ENCODE data around the gene SLC10A6. TPM values are rescaled to one million over a fixed set of nuclear protein-coding genes. Genes with fewer than 3 reads are reported as not detected.

Gene SLC10A6
- total and polyA plus RNA-seq, 2 donors (not counting 3 experiments of a cell fraction or from before 2014, with no cell fraction given): 0.04 TPM; not detected in 1

DNA sequence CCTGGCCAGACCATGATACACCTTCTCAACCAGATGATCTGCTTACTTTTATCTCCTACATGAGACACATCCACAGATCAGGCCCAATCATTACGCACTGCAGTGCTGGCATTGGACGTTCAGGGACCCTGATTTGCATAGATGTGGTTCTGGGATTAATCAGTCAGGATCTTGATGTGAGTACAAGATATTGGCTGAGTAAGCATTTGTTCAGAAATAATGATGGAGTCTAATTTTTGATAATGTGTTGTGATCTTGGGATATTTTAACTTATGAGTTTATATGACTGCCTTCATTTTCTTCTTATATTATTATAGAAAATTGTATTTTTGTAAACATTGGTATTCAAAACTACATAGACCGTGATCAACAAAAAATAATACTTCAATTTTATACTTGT is 39.4 kb downstream of the SLC10A6 start:
- DNase-seq (ENCODE audit: low read depth, low spot score) (no peak), FAIRE-seq (peak; percentile 31)
- no peaks in the 10 kb centered on the region for H3K36me3 ChIP-seq (ENCODE audit: control insufficient read depth in 2 of 2, extremely low read depth in 1 of 2, insufficient read depth in 2 of 2, low read length in 2 of 2)
- no TSS peak for BruUV-seq (replicated peaks)
- H3K4me2 ChIP-seq (ENCODE audit: insufficient read depth, low read length): no peak overlapping the region
- CTCF ChIA-PET: no interaction called here
- TF ChIP-seq JUN (IDR thresholded peaks at IDR 0.05; ENCODE audit: borderline replicate concordance, insufficient read depth, insufficient read length, low read depth) (no peak), POLR2A (IDR thresholded peaks at IDR 0.05; ENCODE audit: low read depth, low read length) (no peak), GATA2 (IDR thresholded peaks at IDR 0.05; ENCODE audit: insufficient read depth, insufficient read length, low read depth, low read length) (no peak), MYC (IDR thresholded peaks at IDR 0.05; ENCODE audit: low read depth, low read length) (no peak), POLR2AphosphoS5 (IDR thresholded peaks at IDR 0.05; ENCODE audit: insufficient read depth, low read depth, low read length) (no peak), EZH2 (IDR thresholded peaks at IDR 0.05; ENCODE audit: borderline replicate concordance, low read depth, low read length, severe bottlenecking) (no peak), FOS (IDR thresholded peaks at IDR 0.05; ENCODE audit: borderline replicate concordance, insufficient read depth, low read length) (no peak)
- TF ChIP-seq, protein P1, sequence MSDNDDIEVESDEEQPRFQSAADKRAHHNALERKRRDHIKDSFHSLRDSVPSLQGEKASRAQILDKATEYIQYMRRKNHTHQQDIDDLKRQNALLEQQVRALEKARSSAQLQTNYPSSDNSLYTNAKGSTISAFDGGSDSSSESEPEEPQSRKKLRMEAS (IDR thresholded peaks at IDR 0.05; ENCODE audit: insufficient read depth, insufficient read length): no peak
- TF ChIP-seq, protein P2, sequence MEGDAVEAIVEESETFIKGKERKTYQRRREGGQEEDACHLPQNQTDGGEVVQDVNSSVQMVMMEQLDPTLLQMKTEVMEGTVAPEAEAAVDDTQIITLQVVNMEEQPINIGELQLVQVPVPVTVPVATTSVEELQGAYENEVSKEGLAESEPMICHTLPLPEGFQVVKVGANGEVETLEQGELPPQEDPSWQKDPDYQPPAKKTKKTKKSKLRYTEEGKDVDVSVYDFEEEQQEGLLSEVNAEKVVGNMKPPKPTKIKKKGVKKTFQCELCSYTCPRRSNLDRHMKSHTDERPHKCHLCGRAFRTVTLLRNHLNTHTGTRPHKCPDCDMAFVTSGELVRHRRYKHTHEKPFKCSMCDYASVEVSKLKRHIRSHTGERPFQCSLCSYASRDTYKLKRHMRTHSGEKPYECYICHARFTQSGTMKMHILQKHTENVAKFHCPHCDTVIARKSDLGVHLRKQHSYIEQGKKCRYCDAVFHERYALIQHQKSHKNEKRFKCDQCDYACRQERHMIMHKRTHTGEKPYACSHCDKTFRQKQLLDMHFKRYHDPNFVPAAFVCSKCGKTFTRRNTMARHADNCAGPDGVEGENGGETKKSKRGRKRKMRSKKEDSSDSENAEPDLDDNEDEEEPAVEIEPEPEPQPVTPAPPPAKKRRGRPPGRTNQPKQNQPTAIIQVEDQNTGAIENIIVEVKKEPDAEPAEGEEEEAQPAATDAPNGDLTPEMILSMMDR (IDR thresholded peaks at IDR 0.05; ENCODE audit: extremely low read depth in 1 of 2, insufficient read depth in 1 of 2, low read depth in 1 of 2, low read length in 2 of 2): no peak
- no peak overlapping the region for H3K4me3 ChIP-seq (replicated peaks in 1 of 3; ENCODE audit: insufficient read depth in 1 of 3, low read depth in 1 of 3, low read length in 3 of 3)
- H2AFZ ChIP-seq (ENCODE audit: low read depth, low read length): no peak overlapping the region
- H3K27me3 ChIP-seq (ENCODE audit: control insufficient read depth in 2 of 2, insufficient read depth in 2 of 2, low read length in 2 of 2): no peaks in the 10 kb centered on the region
- intact Hi-C loops (cut with micrococcal nuclease) (no loop called here), dilution Hi-C loops (cut with MboI; ENCODE audit: extremely low pct_ligation_motif_present, low sequenced_read_pairs) (no loop called here)
- no peaks in the 10 kb centered on the region for H4K20me1 ChIP-seq (replicated peaks; ENCODE audit: control insufficient read depth, extremely low read depth, insufficient read depth, low read length)
- no peaks in the 10 kb centered on the region for H3K4me1 ChIP-seq (ENCODE audit: control insufficient read depth, extremely low read depth, insufficient read depth, low read length)
- H3K79me2 ChIP-seq (ENCODE audit: control insufficient read depth, insufficient read depth, low read length): no peaks in the 10 kb centered on the region
- no peak overlapping the region for H3K27ac ChIP-seq (ENCODE audit: insufficient read depth, low read depth, low read length)
- H3K9ac ChIP-seq (replicated peaks; ENCODE audit: extremely low read depth, insufficient read depth, low read length): no peak overlapping the region
- POLR2A ChIA-PET: no interaction called here
- H3K9me3 ChIP-seq (replicated peaks; ENCODE audit: control insufficient read depth, insufficient read depth, low read length): no peaks in the 10 kb centered on the region
- H3K9me1 ChIP-seq (replicated peaks; ENCODE audit: control insufficient read depth, extremely low read depth, insufficient read depth, low read length): no peaks in the 10 kb centered on the region

Measured in endothelial cell of umbilical vein (primary cell).